Stimulated activated CD8-positive, alpha-beta memory T cell treated with anti-CD3 and anti-CD28 coated beads, Interleukin-4, amount 100 ng/mL, for 4 hours (primary cell): ENCODE results near the gene EMC8.

ENCODE experiments used
- DNase-seq, 2 donors: peaks; one replicate each; pipeline ENCODE4 v3.0.0-alpha.2; 2020; ENCODE audit warnings: low read depth in 2 of 2, low spot score in 1 of 2

Gene EMC8

DNA sequence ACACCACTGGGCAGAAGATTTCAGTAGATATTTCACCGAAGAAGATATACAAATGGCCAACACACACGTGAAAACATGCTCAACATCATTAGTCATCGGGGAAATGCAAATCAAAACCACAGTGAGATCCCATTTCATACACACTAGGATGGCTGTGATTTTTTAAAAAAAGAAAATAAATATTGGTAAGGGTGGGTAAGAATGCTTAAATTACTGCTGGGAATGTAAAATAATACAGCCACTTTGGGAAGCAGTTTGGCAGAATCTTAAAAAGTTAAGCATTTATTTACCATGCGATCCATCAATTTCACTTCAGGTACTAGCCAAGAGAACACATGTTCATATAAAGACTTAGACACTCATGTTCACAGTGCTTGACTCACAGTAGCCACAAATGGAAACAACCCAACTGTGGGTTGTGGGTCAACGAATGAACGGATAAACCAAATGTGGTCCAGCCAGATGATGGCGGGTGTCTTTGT, 42.0 kb downstream of the EMC8 start:
- no peak for DNase-seq

DNA sequence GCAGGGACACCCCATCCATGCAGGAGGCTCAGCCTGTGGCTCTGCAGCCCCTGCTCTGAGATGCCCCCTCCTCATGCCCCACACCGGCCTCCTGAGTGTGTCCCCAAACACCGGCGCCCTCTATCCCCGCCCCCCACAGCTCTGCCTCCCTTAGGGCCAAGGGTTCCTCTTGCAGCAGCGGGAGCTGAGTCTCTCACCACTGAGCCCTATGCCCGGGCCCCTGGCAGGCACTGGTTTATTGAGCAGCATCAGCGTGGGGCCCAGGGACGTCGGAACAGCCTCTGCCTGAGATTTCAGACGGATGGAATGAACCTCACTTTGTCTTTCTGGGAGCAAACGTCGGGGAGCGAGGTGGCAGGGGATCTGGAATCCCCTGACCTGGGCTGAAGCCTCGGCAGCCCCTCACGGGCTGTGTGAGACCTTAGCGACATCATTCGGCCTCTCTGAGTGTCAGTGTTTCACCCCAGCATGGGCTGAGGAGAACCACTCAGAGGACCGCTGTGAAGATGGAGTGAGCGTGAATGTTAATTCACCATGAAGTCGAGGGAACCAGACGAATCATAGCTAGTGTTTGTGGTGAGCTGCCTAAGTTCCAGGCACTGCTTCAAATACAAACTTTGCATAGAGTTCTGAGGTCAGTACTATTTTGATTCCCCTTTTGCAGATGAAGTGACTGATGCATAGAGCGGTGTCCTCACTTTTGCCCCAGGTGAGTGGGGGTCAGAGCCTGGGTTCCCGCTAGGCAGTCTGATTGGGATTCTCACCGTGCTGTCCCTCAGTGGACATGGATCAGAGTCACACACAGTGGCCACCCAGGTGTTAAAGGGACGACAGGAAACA, 43.2 kb downstream of the EMC8 start:
- DNase-seq = no peak

DNA sequence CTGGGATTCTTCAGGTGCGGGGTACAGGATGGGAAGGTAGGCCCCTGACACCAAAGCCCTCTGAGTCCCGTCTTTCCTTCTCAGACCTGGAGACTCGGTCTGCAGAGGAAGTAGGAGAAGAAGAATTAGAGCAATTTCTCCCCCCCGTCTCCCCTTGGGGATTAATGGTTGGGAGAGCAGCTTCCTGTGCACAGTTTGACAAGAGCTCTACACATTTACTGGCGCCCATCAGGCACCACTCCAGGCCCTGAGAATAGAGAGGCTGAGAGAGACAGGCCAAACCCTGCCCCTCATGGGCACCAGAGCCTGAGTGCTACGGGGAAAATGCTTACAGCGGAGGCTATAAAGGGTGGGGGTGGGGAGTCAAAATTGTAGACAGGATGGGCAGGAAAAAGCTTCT, 44.9 kb downstream of the EMC8 start:
- no peak for DNase-seq

DNA sequence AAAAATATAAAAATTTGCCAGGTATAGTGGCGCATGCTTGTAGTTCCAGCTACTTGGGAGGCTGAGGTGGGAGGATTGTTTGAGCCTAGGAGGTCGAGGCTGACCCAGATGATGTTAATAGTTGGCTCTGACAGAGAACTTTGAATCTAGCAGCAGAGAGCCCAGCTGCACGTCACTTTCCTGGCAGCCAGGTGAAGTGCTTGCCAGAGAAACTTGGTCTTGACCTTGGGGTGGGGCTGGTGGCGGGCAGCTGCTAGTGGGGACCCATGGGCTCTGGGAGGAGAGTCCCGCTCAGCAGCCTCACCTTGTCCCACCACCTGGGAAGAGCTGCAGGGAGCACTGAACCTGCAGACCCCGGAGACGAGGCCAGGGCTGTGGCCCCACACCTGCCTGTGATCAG, 45.4 kb downstream of the EMC8 start:
- DNase-seq = no peak

DNA sequence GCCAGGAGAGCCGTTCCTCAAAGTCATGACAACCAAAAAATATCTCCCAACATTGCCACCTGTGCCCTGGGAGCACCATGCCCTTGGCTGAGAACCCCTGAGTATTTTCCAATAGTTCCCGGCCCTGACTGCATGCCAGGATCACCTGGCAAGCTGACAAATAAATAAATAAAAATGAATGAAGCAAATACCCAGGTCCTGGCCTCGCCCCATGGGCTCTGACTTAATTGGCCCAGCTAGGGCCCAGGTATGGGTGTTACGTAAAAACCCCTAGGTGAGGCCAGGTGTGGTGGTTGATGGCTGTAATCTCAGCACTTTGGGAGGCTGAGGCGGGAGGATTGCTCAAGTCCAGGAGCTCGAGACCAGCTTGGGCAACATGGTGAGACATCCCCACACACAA, 45.8 kb downstream of the EMC8 start:
- DNase-seq = no peak

DNA sequence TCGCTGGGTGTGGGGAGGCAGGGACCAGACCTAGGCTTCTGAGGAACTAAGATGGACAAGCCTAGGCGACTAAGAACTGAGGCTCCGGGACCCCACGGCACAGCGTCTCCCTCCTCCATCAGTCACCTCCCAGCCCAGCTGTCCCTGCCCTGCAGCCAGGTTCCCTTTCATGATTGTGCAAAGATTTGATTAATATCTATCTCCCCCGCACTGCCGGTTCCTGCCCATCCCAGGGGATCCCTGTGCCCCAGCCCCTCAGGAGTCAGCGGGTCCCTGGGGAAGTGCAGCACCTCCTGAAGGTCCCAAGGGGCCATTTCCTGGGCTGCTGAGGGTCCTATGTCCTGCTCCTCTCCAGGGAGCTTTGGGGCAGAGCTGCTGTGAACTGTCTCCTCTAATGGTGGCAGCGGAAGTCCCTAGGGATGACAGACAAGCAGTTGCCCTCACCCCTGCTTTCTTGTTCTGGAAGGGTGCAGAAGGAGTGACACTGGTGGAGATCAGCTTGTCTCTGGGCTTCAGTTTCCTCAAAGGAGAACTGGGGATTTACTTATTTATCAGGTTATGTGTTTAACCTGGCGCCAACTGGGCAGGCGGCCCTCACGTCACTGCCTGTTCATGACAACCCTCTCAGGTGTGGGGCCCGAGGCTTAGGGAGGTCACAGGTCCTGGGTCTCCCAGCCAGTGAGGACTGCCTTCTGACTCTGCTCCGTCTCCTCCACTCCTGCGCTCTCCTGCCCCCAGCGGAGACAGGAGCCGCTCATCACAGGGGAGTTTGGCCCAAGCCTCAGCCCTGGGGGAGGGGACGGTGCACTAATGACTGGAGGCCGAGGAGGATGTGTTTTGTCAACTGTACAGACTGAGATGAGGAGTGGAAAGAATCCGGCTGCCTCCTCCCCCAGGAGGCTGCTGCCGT, 46.6 kb downstream of the EMC8 start:
- no peak for DNase-seq

DNA sequence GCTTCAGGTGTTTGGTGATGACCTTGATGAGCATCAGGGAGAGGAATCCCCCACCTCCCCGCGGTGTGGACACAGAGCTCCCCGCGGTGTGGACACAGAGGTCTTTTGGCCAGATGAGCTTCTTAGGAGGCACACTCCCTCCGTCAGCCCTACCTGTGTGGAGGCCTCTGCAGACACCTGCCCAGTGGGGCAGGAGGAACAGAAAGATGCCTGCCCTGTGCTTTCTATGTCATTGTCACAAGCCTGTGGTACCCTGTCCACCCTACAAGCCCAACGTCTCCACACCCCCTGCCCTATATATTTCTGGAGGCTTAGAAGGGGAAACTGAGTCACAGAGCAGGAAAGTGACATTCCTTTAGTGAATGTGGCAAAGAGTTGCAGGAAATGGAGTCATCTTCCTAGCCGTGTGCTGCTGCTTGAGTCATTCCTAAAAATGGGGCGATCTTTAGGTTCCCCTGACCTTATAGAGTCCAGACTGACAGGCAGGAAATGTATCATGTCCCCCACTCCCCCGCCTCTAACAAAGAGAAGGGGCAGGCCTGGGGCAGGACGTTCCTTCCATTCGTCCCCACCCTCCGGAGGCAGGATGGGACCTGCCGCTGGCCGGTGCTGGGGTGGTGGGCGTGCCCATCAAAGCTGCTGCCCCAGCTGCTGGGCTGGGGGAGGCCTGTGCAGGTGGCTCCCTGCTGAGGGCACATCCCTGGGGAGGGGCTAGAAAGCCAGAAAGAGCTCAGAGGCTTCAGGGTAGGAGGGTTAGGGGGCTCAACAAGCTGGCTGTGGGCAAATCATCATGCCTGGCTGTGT, 47.4 kb downstream of the EMC8 start:
- DNase-seq = no peak

DNA sequence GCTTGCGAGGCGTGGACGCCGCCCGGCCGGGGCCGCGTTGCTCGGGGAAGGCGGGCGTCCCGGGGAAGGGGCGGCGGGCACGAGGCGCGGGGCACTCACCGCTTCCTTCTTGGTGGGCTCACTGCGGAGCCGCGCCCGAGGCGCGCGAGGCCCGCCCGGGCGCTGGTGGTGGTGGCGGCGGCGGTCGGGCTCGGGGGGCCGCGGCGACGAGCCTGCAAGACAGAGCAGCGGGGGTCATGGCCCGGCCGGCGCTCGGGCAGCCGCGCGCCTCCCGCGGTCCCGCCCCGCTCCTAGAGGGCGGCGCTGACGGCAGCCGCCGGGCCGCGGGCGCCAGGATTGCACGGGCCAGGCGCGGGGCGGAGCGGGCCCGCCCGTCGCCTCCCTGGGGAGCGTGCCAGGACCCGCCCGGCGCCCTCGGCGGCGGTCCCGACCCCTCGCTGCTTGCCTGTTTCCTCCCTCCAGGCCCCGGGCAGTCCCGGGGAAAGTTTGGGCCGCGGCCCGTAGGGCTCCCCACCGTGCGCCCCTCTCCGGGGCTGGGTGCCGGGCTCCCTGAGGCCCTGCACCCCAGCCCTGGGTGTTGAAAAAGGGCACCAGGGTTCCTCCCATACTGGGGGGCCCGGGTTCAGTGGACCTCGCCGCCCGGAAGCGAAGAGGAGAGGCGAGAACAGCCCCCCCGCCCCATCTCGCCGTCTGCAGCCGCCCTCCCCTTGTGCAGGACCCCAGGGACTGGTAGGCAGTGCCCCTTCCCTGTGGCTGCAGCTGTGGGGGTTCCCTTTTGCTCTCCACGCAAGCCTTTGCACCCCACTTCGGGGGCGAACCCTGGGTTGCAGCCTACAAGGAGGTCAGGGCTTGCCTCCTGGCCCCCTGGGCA, 48.3 kb downstream of the EMC8 start, which contains the start of gene C16orf74:
Gene C16orf74, minus strand, starts transcription at position 270 of the 871 bp plus-strand sequence. CDS start 15,879 bp downstream, outside the sequence.
- DNase-seq = no peak

DNA sequence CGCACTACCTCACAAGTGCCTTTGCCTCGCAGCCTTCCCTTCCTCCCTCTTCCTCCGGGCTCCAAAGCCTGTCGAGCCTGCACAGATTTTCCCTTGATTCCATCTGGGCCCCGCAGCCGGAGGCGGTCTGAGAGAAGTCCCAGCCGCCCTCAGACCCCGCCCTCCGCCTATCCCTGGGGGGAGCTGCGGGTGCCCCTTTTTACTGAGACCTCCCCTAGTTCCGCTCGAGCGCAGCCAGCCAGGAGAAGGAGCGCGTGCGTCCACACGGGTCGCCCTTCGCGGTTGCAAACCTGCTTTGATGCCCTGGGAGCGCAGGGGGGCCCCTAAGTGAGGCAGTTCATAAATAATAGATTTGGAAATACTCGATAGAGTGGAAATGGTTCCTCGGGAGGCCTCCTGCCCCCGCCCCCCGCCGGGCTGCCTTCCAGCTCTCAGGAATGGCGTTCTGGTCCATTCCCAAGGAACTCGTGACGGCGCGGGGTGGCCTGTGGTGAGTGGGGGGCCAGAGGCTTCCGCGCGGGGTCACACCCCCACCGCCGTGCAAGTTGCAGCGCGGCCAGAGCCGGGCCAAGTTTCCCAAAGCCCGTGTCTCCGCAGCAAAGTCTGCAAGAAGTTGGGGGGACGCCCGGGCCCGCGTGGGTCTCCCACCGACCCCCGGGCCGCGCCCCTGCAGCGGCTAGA, 49.1 kb downstream of the EMC8 start:
- DNase-seq = no peak

DNA sequence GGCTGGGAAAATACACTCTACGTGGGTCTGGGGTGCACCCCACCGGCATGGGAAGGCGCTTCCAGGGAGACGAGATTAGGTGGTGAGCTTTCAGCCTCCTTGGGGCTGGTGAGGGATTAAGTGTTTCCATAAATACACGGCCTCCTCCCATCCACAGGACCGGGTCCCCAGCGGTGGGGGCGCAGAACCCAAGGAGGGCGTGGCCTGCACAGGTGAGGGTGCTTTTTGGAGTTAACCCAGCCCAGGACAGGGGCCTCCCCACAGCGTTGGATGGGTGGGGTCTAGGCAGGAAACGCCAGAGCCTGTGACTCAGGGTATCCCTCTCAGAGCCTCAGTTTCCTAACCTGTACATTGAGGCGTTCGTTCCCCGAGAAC, 49.6 kb downstream of the EMC8 start:
- no peak for DNase-seq

DNA sequence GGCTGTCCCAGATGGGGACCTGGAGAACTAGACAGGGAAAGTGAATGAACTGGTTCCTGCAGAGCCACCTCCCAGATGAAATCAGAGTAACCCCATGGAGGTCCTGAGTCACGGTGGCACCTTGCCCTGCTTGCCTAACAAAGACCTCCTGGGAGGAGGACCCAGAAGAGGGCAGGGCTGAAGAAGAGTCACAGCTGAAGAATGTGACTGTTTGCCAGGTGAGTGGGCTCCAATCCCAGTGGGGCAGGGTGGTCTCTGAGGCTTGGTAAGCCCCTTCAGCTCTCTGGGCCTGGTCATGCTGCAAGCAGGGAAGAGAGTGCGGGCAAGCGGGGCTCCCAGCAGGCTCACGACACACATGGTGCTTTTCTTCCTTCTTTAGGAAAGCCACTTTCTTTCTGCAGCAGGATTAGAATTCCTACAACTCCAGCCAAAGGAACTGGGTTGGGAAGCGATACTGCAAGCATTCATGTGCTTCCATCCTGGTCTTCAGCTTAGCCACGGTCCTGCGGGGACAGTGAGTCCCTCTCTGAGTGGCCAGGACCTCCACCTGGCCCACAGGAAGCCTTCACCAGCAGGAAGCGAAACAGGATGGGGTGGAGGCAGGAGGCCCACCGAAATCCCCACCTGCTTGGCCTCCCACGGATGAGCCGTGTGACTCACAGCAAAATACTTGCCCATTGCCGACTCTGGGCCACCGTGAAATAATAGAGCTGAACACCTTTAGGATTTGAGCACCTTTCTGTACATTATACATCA, 52.7 kb downstream of the EMC8 start:
- DNase-seq = no peak

DNA sequence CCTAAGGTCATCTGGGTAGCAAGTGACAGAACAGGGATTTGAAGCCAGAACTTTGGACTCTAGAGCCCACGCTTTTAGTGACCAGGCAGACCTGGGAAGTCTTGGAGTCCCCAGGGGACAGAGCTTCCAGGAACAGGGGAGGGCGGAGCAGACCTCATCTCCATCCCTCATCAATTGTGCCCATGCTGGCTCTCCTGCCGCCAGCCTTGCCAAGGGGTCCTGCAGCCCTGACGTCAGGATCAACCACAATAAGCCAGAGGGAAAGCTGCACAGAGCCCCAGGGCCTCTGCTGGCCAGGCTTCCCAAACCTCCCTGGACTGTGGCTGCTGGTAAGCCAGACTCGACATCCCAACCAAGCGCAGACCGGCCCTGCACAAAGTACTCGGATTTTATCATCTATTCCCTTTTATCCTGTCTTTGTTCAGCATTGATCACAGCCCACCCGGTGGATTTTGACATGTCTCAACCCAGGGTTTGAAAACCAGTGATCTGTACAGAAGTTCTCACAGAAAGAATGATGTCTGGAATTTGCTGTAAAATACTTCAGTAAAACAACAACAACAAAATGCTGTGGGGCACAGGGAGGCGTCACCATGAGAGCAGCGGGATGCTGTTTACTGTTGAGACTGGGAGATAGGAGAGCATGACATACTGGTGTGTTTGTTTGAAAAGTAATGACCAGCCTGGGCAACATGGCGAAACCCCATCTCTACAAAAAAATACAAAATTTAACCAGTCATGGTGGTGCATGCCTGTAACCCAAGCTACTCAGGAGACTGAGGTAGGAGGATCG, 60.2 kb downstream of the EMC8 start:
- DNase-seq = no peak

DNA sequence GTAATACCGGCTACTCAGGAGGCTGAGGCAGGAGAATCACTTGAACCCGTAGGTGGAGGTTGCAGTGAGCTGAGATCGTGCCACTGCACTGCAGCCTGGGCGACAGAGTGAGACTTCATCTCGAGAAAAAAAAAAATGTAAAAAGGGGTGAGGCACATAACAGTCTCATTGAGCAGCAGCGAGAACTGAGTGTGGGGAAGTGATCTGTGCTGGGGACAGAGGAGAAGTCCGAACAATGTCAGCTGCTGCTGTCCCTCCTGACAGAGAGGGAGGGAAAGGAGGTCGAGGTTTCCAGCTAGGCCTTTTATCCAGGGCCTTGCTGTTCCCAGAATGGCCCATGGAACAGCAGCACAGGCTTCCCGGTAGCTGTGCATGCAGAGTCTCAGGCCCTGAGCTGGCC, 62.4 kb downstream of the EMC8 start:
- DNase-seq = no peak

DNA sequence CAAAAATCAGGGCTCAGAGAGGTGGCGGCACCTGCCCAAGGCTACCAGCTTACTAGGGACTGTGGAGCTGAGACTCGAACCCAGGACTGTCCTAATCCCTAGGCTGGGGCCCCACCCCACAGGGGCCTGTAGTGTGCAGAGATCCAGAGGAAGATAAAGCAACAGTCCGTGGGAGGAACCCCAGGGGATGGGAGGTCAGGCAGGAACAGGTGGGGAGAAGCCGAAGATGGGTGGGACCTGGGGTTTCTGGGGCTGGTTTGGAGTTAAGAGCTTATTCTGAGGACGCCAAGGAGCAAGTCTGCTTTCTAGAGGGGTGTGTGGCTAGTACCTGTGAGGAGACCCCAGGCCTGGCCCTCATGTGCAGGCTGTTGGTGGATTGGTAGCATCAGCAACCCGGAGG, 63.4 kb downstream of the EMC8 start:
- no peak for DNase-seq

DNA sequence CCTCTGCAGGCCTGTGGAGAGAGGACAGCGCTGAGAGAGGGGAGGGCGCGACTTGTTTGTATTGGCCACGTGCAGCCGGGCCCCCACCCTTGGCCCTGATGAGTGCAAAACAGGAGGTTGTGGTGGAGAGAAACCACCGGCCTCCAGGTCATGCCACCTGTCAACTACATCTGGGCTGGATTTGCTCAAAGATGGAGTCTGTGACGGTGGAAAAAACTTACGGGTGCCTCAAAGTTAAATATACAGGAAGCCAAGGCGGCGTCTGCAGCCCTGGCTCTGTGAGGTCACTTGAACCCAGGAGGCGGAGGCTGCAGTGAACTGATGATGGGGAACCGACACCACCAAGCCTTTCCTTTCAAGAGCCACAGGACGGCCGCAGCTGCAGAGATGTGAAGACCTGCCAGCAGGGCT, 64.1 kb downstream of the EMC8 start:
- peak in 1 of 2 donors; percentile 9 for DNase-seq

DNA sequence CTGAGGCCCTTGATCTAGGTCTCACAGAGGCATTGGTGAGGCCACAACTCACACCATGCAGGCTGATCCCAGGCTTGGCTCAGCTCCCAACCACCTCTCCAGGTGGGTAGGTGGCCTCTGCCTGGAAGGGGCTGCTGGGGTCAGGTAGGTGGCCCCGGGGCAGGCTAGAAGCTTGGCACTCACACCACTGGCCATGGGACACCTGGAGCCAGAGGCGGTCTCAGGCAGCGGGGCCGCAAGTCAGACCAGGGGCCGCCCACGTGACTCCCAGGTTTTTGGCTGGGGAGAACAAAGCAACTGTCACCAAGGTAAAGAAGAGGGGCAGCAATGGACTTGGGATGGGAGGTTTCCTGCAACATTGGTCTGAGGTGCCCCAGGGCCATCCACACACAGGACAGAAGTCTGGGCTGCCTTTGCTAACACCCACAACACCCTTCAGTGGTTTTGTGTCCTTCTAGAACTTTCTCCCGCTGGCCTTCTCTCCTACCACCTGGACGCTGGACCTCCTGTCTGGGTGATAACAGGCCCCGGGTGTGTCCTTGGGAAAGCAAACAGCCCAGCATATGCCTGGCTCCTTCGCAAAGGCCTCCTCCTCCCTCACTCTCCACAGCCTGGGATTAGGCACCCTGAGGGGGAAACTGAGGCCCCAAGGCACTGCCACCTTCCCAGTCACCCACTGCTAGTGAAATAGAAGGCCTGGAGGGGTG, 64.9 kb downstream of the EMC8 start:
- DNase-seq = no peak

DNA sequence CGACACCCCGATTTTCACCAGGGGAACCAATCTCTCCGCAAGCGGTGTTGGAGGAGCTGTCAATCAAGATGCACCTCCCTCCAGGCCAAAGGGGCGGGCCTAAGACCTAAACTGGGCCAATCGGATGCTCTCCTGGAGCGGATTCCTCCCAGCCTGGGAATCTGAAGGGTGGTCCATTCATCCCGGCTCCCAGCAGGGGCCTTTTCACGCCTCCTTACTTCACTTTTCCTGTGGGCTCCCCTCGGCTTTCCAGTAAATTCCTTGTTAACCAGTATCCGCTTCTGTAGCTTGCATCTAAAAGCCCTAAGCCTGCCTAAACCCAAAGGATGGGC, 65.5 kb downstream of the EMC8 start:
- DNase-seq = no peak
